ENCODE measurements around the gene OMP.

DNA sequence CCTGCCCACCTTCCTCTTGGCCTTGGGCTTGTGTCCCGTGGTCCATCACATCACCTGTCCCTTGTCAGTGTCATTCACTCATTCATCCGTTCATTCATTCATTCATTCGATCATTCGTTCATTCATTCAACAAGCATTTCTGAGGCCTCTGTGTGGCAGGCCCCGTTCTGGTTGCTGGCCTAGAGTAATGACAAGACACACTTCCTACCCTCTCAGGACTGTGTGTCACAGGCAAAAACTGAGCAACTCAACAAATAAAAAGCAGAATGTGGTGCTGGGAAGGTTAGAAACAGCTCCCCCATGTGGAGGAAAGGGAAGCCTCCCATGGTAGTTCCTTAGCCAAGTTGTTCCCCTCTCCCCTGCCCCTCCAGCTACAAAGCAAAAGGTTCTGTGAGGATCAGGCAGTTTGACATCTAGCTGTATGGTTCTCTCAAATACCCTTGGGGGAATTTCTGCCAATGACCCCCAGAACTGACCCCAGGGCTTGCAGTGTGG is 1.6 kb upstream of the OMP start:
- TF ChIP-seq POLR2A (IDR thresholded peaks at IDR 0.05; ENCODE audit: low read depth, low read length) (no peak), POLR2AphosphoS5 (IDR thresholded peaks at IDR 0.05; ENCODE audit: insufficient read depth, low read depth, low read length) (no peak), MYC (IDR thresholded peaks at IDR 0.05; ENCODE audit: low read depth, low read length) (no peak), FOS (IDR thresholded peaks at IDR 0.05; ENCODE audit: borderline replicate concordance, insufficient read depth, low read length) (no peak), EZH2 (IDR thresholded peaks at IDR 0.05; ENCODE audit: borderline replicate concordance, low read depth, low read length, severe bottlenecking) (no peak)
- TF ChIP-seq, protein P1, sequence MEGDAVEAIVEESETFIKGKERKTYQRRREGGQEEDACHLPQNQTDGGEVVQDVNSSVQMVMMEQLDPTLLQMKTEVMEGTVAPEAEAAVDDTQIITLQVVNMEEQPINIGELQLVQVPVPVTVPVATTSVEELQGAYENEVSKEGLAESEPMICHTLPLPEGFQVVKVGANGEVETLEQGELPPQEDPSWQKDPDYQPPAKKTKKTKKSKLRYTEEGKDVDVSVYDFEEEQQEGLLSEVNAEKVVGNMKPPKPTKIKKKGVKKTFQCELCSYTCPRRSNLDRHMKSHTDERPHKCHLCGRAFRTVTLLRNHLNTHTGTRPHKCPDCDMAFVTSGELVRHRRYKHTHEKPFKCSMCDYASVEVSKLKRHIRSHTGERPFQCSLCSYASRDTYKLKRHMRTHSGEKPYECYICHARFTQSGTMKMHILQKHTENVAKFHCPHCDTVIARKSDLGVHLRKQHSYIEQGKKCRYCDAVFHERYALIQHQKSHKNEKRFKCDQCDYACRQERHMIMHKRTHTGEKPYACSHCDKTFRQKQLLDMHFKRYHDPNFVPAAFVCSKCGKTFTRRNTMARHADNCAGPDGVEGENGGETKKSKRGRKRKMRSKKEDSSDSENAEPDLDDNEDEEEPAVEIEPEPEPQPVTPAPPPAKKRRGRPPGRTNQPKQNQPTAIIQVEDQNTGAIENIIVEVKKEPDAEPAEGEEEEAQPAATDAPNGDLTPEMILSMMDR (IDR thresholded peaks at IDR 0.05; ENCODE audit: extremely low read depth in 1 of 2, insufficient read depth in 1 of 2, low read depth in 1 of 2, low read length in 2 of 2) = peak; percentile 67 to 69
- TF ChIP-seq, protein P2, sequence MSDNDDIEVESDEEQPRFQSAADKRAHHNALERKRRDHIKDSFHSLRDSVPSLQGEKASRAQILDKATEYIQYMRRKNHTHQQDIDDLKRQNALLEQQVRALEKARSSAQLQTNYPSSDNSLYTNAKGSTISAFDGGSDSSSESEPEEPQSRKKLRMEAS (IDR thresholded peaks at IDR 0.05; ENCODE audit: insufficient read depth, insufficient read length) = no peak

Measured in endothelial cell of umbilical vein (primary cell).